ENCODE results near the gene TBKBP1.

DNA sequence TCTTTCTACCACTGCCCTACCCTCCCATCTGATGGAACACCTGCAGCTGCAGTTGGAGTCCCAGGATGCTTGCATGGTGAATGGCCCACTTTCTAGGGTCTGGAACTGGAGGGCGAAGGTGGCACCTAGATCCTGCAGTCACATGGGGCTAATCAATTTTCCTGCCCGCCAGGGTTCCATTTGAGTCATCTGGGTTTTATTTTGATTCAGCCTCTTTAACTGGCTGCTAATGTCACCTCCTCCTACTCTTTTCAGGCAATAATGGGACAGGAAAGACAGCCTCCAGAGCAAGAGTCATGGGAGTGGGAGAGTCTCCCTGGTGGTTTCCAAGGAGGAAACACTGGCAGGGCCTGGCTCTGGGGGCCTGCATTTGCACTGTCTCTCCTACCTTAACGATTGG, 3.8 kb upstream of the TBKBP1 start:
- TF ChIP-seq, protein P1, sequence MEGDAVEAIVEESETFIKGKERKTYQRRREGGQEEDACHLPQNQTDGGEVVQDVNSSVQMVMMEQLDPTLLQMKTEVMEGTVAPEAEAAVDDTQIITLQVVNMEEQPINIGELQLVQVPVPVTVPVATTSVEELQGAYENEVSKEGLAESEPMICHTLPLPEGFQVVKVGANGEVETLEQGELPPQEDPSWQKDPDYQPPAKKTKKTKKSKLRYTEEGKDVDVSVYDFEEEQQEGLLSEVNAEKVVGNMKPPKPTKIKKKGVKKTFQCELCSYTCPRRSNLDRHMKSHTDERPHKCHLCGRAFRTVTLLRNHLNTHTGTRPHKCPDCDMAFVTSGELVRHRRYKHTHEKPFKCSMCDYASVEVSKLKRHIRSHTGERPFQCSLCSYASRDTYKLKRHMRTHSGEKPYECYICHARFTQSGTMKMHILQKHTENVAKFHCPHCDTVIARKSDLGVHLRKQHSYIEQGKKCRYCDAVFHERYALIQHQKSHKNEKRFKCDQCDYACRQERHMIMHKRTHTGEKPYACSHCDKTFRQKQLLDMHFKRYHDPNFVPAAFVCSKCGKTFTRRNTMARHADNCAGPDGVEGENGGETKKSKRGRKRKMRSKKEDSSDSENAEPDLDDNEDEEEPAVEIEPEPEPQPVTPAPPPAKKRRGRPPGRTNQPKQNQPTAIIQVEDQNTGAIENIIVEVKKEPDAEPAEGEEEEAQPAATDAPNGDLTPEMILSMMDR (IDR thresholded peaks at IDR 0.05), result no peak
- TF ChIP-seq POLR2A (IDR thresholded peaks at IDR 0.05), result no peak

All from thyroid gland (tissue), 4 donors.